Measurements from ENCODE around the gene KRT15. TPM values are rescaled to one million over a fixed set of nuclear protein-coding genes. Genes with fewer than 3 reads are reported as not detected.

The KRT15 gene
- total RNA-seq, result under 1 TPM in 1 of 2 donors, not detected in 1; 0.68 TPM

GRCh38 chr17:41518789-41519449 lies at the start of gene KRT15:
Gene KRT15 (minus strand): TSS chr17:41518890. CDS start chr17:41518827, 63 bp downstream.
- ATAC-seq (ENCODE audit: insufficient number of reproducible peaks, low FRiP score, low read depth), result no peak
- no peak for TF ChIP-seq CTCF (IDR thresholded peaks at IDR 0.05)
- no peaks in the 10 kb centered on the region for H3K27me3 ChIP-seq (replicated peaks; ENCODE audit: insufficient read depth)
- DNase-seq (ENCODE audit: low spot score), result no peak
- H3K27ac ChIP-seq, result no peak within 1 kb of the TSS
- H3K4me3 ChIP-seq, result no peak within 1 kb of the TSS
- no peaks in the 10 kb centered on the region for H3K36me3 ChIP-seq
- no peaks in the 10 kb centered on the region for H3K4me1 ChIP-seq (ENCODE audit: control insufficient read depth in 1 of 2, low read depth in 2 of 2)
- no peaks in the 10 kb centered on the region for H3K9me3 ChIP-seq

GRCh38 chr17:41567317-41567716 lies 48.6 kb upstream of the KRT15 start:
- H3K4me3 ChIP-seq, result no peak overlapping the region
- no peak overlapping the region for H3K27ac ChIP-seq
- no peaks in the 10 kb centered on the region for H3K4me1 ChIP-seq (ENCODE audit: control insufficient read depth in 1 of 2, low read depth in 2 of 2)
- H3K27me3 ChIP-seq (replicated peaks; ENCODE audit: insufficient read depth), result no peaks in the 10 kb centered on the region
- no peaks in the 10 kb centered on the region for H3K36me3 ChIP-seq
- DNase-seq (ENCODE audit: low spot score) (no peak), ATAC-seq (ENCODE audit: insufficient number of reproducible peaks, low FRiP score, low read depth) (no peak)
- no peak for TF ChIP-seq CTCF (IDR thresholded peaks at IDR 0.05)
- no peaks in the 10 kb centered on the region for H3K9me3 ChIP-seq

- Histone ChIP-seq H3K27ac (no peak overlapping the region), H3K4me3 (no peak overlapping the region), H3K9me3 (no peaks in the 10 kb centered on the region), H3K27me3 (replicated peaks; ENCODE audit: insufficient read depth) (no peaks in the 10 kb centered on the region), H3K36me3 (no peaks in the 10 kb centered on the region), H3K4me1 (ENCODE audit: control insufficient read depth in 1 of 2, low read depth in 2 of 2) (no peaks in the 10 kb centered on the region)
- DNase-seq (ENCODE audit: low spot score) (no peak), ATAC-seq (ENCODE audit: insufficient number of reproducible peaks, low FRiP score, low read depth) (no peak)
- no peak for TF ChIP-seq CTCF (IDR thresholded peaks at IDR 0.05)
Observed at GRCh38 chr17:41565338-41565737, 46.6 kb upstream of the KRT15 start.

- H3K36me3 ChIP-seq, result no peaks in the 10 kb centered on the region
- TF ChIP-seq CTCF (IDR thresholded peaks at IDR 0.05), result no peak
- DNase-seq (ENCODE audit: low spot score) (no peak), ATAC-seq (ENCODE audit: insufficient number of reproducible peaks, low FRiP score, low read depth) (no peak)
- no peaks in the 10 kb centered on the region for H3K27me3 ChIP-seq (replicated peaks; ENCODE audit: insufficient read depth)
- no peaks in the 10 kb centered on the region for H3K4me1 ChIP-seq (ENCODE audit: control insufficient read depth in 1 of 2, low read depth in 2 of 2)
- H3K27ac ChIP-seq, result no peak overlapping the region
- H3K9me3 ChIP-seq, result no peaks in the 10 kb centered on the region
- no peak overlapping the region for H3K4me3 ChIP-seq
Observed at GRCh38 chr17:41563607-41564170, 45.0 kb upstream of the KRT15 start.

GRCh38 chr17:41561554-41561953 lies 42.9 kb upstream of the KRT15 start:
- H3K4me3 ChIP-seq, result no peak overlapping the region
- no peak for ATAC-seq (ENCODE audit: insufficient number of reproducible peaks, low FRiP score, low read depth)
- no peak for TF ChIP-seq CTCF (IDR thresholded peaks at IDR 0.05)
- no peaks in the 10 kb centered on the region for H3K36me3 ChIP-seq
- no peaks in the 10 kb centered on the region for H3K9me3 ChIP-seq
- no peak for DNase-seq (ENCODE audit: low spot score)
- H3K27me3 ChIP-seq (replicated peaks; ENCODE audit: insufficient read depth), result peaks cover 7% of the 10 kb centered on the region
- H3K27ac ChIP-seq, result no peak overlapping the region
- no peaks in the 10 kb centered on the region for H3K4me1 ChIP-seq (ENCODE audit: control insufficient read depth in 1 of 2, low read depth in 2 of 2)

Data from thoracic aorta (tissue), 2 donors.